Measurements from ENCODE around the gene CELF2. TPM values are rescaled to one million over a fixed set of nuclear protein-coding genes. Genes with fewer than 3 reads are reported as not detected.

The CELF2 gene
- total and polyA plus RNA-seq, 9 of the 15 experiments (the other 6 are each of a cell fraction or from before 2014, with no cell fraction given), result 4.0 to 20.3 (median 11.1) TPM

- TF ChIP-seq THRAP3 (IDR thresholded peaks at IDR 0.05; ENCODE audit: borderline replicate concordance), result no peak
Measured at GRCh38 chr10:11006428-11006825, 11.2 kb upstream of the CELF2 start (continued).

GRCh38 chr10:11007476-11008020 lies 10.1 kb upstream of the CELF2 start:
- ATAC-seq (no peak), FAIRE-seq (no peak), DNase-seq (ENCODE audit: extremely low read depth in 1 of 4, low spot score in 3 of 4) (no peak)
- intact Hi-C loops (cut with micrococcal nuclease) (no loop called here), in situ Hi-C loops (cut with MboI) (no loop called here)
- peaks cover 16 to 20% of the 10 kb centered on the region in 2 experiments for H3K27me3 ChIP-seq (ENCODE audit: control insufficient read depth in 2 of 2, insufficient read depth in 2 of 2, low read length in 2 of 2)
- no peak overlapping the region for H2AFZ ChIP-seq (ENCODE audit: low read depth, low read length)
- H3K27ac ChIP-seq (ENCODE audit: extremely low read depth, low read depth, low read length), result no peak overlapping the region
- H3K4me1 ChIP-seq (replicated peaks in 1 of 2; ENCODE audit: control insufficient read depth in 2 of 2, insufficient read depth in 2 of 2, low read length in 2 of 2), result no peaks in the 10 kb centered on the region
- BruUV-seq (replicated peaks), result no TSS peak
- no peaks in the 10 kb centered on the region for H4K20me1 ChIP-seq (replicated peaks; ENCODE audit: control insufficient read depth, insufficient read depth, low read length)
- H3K36me3 ChIP-seq (ENCODE audit: control insufficient read depth, insufficient read depth, low read length), result no peaks in the 10 kb centered on the region
- H3K9me3 ChIP-seq (replicated peaks; ENCODE audit: control insufficient read depth, insufficient read depth, low read depth, low read length), result no peaks in the 10 kb centered on the region
- TF ChIP-seq HEY1 (CRISPR knock-in tag; IDR thresholded peaks at IDR 0.05; ENCODE audit: borderline replicate concordance), result no peak
- no peak for TF ChIP-seq KDM1A (IDR thresholded peaks at IDR 0.05)
- CTCF ChIA-PET (ENCODE audit: low intra/inter-chr PET ratio), result no interaction called here
- POLR2A ChIA-PET, result no interaction called here
- H3K9ac ChIP-seq (ENCODE audit: insufficient read depth in 1 of 2, low read depth in 2 of 2, low read length in 2 of 2), result no peak overlapping the region
- under 1% methylated on average over 16 of the region's 16 CpGs for WGBS (ENCODE audit: insufficient coverage, low coverage, missing lambda C conversion rate)
- H3K4me2 ChIP-seq (ENCODE audit: insufficient read depth, low read length), result no peak overlapping the region
- no peaks in the 10 kb centered on the region for H3K79me2 ChIP-seq (ENCODE audit: control insufficient read depth, insufficient read depth, low read length)
- no peak overlapping the region for H3K4me3 ChIP-seq
- H3K9me1 ChIP-seq (ENCODE audit: control insufficient read depth, insufficient read depth, low read length), result no peaks in the 10 kb centered on the region

Measured in K562 (cell line).